Nephron (organoid): ENCODE data around the gene PRR23E.

Experiments used
- H3K27ac Mint-ChIP-seq, 3 experiments: 2 replicates each; pipeline ENCODE4 v1.8.0; 2020; ENCODE audit warnings: mixed read lengths in 3 of 3, mild to moderate bottlenecking in 2 of 3, moderate library complexity in 1 of 3
- H3K27me3 Mint-ChIP-seq: 2 replicates; pipeline ENCODE4 v1.8.0; 2021; ENCODE audit warnings: low read depth, mild to moderate bottlenecking, moderate library complexity, mixed read lengths
- H3K36me3 Mint-ChIP-seq: 2 replicates; pipeline ENCODE4 v1.8.0; 2020; ENCODE audit warnings: low read depth, mixed read lengths
- H3K4me1 Mint-ChIP-seq: 2 replicates; pipeline ENCODE4 v1.8.0; 2020; ENCODE audit warnings: mixed read lengths
- H3K4me3 Mint-ChIP-seq, 3 experiments: 2 replicates each; pipeline ENCODE4 v1.8.0; 2020; ENCODE audit warnings: mild to moderate bottlenecking in 3 of 3, mixed read lengths in 3 of 3, moderate library complexity in 2 of 3
- H3K9me3 Mint-ChIP-seq: 2 replicates; pipeline ENCODE4 v1.8.0; 2020; ENCODE audit warnings: mixed read lengths
- CTCF ChIP-seq, 3 experiments: fragments of 200-600 bp; sonication (generic); IDR thresholded peaks; one replicate each; pipeline ENCODE4 v1.5.0; 2021; ENCODE audit warnings: antibody characterized with exemption in 3 of 3; ENCODE audit not compliant: unreplicated experiment in 3 of 3

PRR23E gene

DNA sequence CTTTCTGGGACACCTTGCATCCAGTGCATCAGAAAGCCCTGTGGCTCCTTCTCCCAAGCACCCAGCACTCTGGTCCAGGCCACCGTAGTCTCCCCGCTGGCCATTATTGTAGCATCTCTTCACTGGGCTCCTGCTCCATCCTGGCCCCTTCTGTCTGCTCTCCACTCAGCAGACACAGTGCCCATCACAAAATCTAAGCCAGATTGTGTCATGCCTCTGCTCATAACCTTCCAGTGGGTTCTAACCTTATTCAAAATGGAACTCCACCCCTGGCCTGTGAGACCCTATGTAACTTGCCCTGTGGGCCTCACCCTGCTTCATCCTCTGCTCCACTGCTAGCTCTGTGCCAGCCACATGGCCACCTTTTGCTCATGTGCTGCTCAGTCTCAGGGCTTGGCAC is 31.7 kb upstream of the PRR23E start:
- TF ChIP-seq CTCF (IDR thresholded peaks at IDR 0.05; ENCODE audit: unreplicated experiment in 3 of 3): no peak
- Mint-ChIP-seq H3K27me3 (peaks cover 36% of the 10 kb centered on the region), H3K36me3 (no peaks in the 10 kb centered on the region), H3K4me1 (no peaks in the 10 kb centered on the region), H3K4me3 (no peak overlapping the region), H3K27ac (no peak overlapping the region), H3K9me3 (no peaks in the 10 kb centered on the region)

DNA sequence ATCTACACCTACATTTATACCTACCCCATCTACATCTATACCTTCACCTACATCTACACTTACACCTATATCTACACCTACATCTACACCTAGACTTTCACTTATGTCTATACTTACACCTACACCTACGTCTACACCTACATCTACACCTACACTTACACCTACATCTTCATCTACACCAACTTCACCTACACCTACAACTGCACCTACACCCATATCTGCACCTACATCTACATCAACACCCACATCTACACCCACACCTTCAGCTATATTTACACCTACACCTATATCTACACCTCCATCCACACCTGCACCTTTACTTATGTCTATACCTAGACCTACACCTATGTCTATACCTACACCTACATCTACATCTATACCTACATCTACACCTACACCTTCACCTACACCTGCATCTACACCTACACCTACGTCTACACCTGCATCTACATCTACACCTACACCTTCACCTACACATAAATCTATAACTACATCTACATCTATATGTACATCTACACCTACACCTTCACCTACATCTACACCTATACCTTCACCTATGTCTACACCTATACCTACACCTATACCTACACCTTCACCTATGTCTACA is 30.9 kb upstream of the PRR23E start:
- H3K36me3 Mint-ChIP-seq: no peaks in the 10 kb centered on the region
- H3K4me1 Mint-ChIP-seq: no peaks in the 10 kb centered on the region
- H3K27me3 Mint-ChIP-seq: peaks cover 39% of the 10 kb centered on the region
- H3K27ac Mint-ChIP-seq: no peak overlapping the region
- H3K9me3 Mint-ChIP-seq: no peaks in the 10 kb centered on the region
- no peak overlapping the region for H3K4me3 Mint-ChIP-seq
- no peak for TF ChIP-seq CTCF (IDR thresholded peaks at IDR 0.05; ENCODE audit: unreplicated experiment in 3 of 3)

DNA sequence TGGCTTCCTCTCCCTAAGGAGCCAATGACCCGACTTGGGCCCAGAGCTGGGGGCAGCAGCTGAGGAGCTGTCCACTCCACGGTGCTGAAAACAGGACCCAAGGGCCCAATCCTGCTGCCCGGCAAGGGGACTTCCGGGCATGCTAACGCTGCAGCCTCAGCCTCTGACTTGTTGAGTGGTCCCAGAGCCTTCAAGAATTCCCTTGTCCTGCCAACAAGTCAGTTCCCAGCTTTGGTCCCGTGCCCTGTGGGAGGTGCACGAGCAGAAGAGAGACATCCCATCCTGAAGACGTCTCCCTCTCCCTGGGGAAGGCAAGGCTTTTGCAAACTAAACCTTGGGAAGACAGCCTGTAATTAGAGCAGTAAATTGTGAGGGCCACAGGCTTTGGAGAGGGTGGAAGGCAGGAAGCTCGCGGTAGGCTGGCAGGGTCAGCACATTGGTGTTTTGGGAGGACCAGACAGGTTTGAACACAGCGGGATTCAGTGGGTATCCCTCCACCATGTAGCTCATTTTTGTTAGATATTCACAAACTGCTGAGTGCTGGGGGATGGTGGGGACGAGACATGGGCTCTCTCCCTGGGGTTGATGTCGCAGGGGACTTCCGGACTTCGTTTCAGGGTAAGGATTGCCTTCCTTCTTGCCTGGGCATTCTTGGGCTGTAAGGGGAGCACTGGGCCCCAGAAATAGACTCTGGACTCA is 29.8 kb upstream of the PRR23E start:
- H3K27ac Mint-ChIP-seq: no peak overlapping the region
- no peak overlapping the region for H3K4me3 Mint-ChIP-seq
- no peak for TF ChIP-seq CTCF (IDR thresholded peaks at IDR 0.05; ENCODE audit: unreplicated experiment in 3 of 3)
- H3K36me3 Mint-ChIP-seq: no peaks in the 10 kb centered on the region
- H3K27me3 Mint-ChIP-seq: peaks cover 43% of the 10 kb centered on the region
- peaks cover 1% of the 10 kb centered on the region for H3K4me1 Mint-ChIP-seq
- H3K9me3 Mint-ChIP-seq: no peaks in the 10 kb centered on the region

- Mint-ChIP-seq H3K4me3 (no peak overlapping the region), H3K36me3 (no peaks in the 10 kb centered on the region), H3K4me1 (peaks cover 14% of the 10 kb centered on the region), H3K9me3 (no peaks in the 10 kb centered on the region), H3K27me3 (peaks cover 53% of the 10 kb centered on the region), H3K27ac (no peak overlapping the region)
- TF ChIP-seq CTCF (IDR thresholded peaks at IDR 0.05; ENCODE audit: unreplicated experiment in 3 of 3): no peak
Measured at GRCh38 chr3:127164615-127165014, 28.3 kb upstream of the PRR23E start.

GRCh38 chr3:127165036-127165435 is 27.9 kb upstream of the PRR23E start:
- no peaks in the 10 kb centered on the region for H3K36me3 Mint-ChIP-seq
- peaks cover 14% of the 10 kb centered on the region for H3K4me1 Mint-ChIP-seq
- no peak for TF ChIP-seq CTCF (IDR thresholded peaks at IDR 0.05; ENCODE audit: unreplicated experiment in 3 of 3)
- H3K4me3 Mint-ChIP-seq: no peak overlapping the region
- no peaks in the 10 kb centered on the region for H3K9me3 Mint-ChIP-seq
- no peak overlapping the region for H3K27ac Mint-ChIP-seq
- peaks cover 55% of the 10 kb centered on the region for H3K27me3 Mint-ChIP-seq
